Adrenal gland (tissue), 12 donors: Measurements from ENCODE around the gene EFHB. TPM values are rescaled to one million over a fixed set of nuclear protein-coding genes. Genes with fewer than 3 reads are reported as not detected.

Source experiments
- DNase-seq, 7 donors: peaks; one replicate each; pipeline ENCODE4 v3.0.0-alpha.2; 2019 to 2020
- H3K27ac ChIP-seq, 5 donors: fragments of 200-600 bp; sonication (generic) in 4 of 5; 1 replicate in 3 of 5; 2 replicates in 2 of 5; pipeline versions ENCODE4 v1.5.1 to v1.8.0; 2016 to 2020; ENCODE audit warnings: mild to moderate bottlenecking in 1 of 5
- H3K27me3 ChIP-seq: fragments of 200-600 bp; 2 replicates; pipeline ENCODE4 v1.8.0; 2021
- H3K36me3 ChIP-seq, 2 donors: fragments of 200-600 bp; replicated peaks in 1 of 2; 1 replicate in 1 of 2; 2 replicates in 1 of 2; pipeline versions ENCODE4 v1.5.1 to v1.8.0; 2018 to 2022
- H3K4me1 ChIP-seq, 2 donors: fragments of 200-600 bp; replicated peaks in 1 of 2; 1 replicate in 1 of 2; 2 replicates in 1 of 2; pipeline versions ENCODE4 v1.5.1 to v1.8.0; 2018 to 2021
- H3K4me3 ChIP-seq, 4 donors: fragments of 200-600 bp; sonication (generic) in 3 of 4; one replicate each; pipeline ENCODE4 v1.5.1; 2016 to 2018
- H3K9me3 ChIP-seq, 3 donors: fragments of 200-600 bp; sonication (generic) in 1 of 3; replicated peaks in 1 of 3; 1 replicate in 2 of 3; 2 replicates in 1 of 3; pipeline versions ENCODE4 v1.5.1 to v1.8.0; 2016 to 2021
- POLR2A ChIP-seq, 2 donors: fragments of 450-650 bp; IDR thresholded peaks; one replicate each; pipeline ENCODE4 v1.6.1; 2017; ENCODE audit warnings: antibody characterized with exemption in 2 of 2, mild to moderate bottlenecking in 2 of 2, moderate library complexity in 1 of 2
- WGBS, 4 donors: extraction: QIAGEN DNeasy Blood & Tissue Kit in 2 of 4; methylation state at CpG; one replicate each; pipeline versions ENCODE4 v1.1.5 to v1.1.7; 2013 to 2017; 5-methylcytosine and 5-hydroxymethylcytosine counted together
- intact Hi-C, 2 donors: fragments of 100-400 bp; cut with DNase I; formaldehyde crosslinking; loops; one replicate each; pipeline versions ENCODE4 v1.14.1 to v1.15.0; 2022 to 2023
- polyA plus RNA-seq, 3 donors: library from polyadenylated mRNA; stranded (reverse); fragments of 200-250 nt in 2 of 3; fragments of 350-450 nt in 1 of 3; fragmentation: Illumina TruSeq in 1 of 3; extraction: RNeasy Lipid Tissue Mini Kit (QIAGEN cat#74804) in 1 of 3; gene quantifications; one replicate each; pipeline ENCODE4 v1.2.3, GENCODE V29; 2013 to 2014
- total RNA-seq, 9 donors: library from RNA; depleted of rRNA in 4 of 9; stranded (reverse); fragments of >200 nt in 4 of 9; fragments of 120-200 nt in 1 of 9; fragmentation: NEBNext Ultra II Directional in 1 of 9; extraction: Animal tissue kit (Norgen Biotek cat#: 25700) in 1 of 9; gene quantifications; one replicate each; pipeline versions ENCODE4 v1.1.0 to v1.2.4, GENCODE V29; 2013 to 2023
- TF ChIP-seq, protein P1 (sequence below), 6 experiments: fragments of 450-650 bp in 4 of 6; fragments of 200-600 bp in 2 of 6; sonication (generic) in 1 of 6; IDR thresholded peaks; 1 replicate in 5 of 6; 2 replicates in 1 of 6; pipeline versions ENCODE4 v1.5.1 to v1.8.0; 2016 to 2021; ENCODE audit warnings: antibody characterized with exemption in 6 of 6, mild to moderate bottlenecking in 2 of 6, moderate library complexity in 1 of 6
- donor health status: healthy with polysubstance abuse.
- donor health status: Bipolar disorder and iron deficiency.
- donor health status: DM: yes; HTN: yes; CAD: no.
- donor health status: DM: no; HTN: no; CAD: no.
- donor health status: DM: no; HTN: no; CAD: no.
- donor health status: DM: yes; HTN: yes; CAD: no.

Gene EFHB
- total and polyA plus RNA-seq, 12 donors, result 0.29 to 10.6 (median 2.4) TPM; not detected in 1

DNA sequence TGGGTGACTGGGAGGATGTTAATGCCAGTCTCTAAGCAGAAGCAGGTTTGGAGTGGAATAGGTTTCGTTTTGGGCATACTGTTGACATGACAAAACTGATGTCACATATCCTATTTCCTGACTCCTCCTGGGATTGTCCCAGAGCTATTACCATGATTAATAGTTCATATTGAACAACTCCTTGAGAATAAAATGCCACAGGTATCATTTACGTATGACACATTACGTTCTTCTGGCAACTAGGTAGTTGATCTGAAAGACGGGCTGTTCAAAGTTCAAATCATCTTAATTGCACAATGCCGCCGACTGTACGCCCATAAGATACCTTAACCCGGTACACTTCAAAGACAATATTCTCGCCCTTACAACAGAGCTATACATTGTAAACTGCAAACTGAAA is 11.5 kb upstream of the EFHB start:
- Histone ChIP-seq H3K9me3 (no peaks in the 10 kb centered on the region), H3K4me1 (peaks cover 16 to 30% of the 10 kb centered on the region in 2 donors), H3K36me3 (no peaks in the 10 kb centered on the region), H3K27me3 (no peaks in the 10 kb centered on the region), H3K27ac (no peak overlapping the region), H3K4me3 (peak overlapping the region in 1 of 4 donors; percentile 80)
- 92 to 95% (median 94%) methylated on average over 9 of the region's 9 CpGs for WGBS, 4 donors
- TF ChIP-seq, protein P1, sequence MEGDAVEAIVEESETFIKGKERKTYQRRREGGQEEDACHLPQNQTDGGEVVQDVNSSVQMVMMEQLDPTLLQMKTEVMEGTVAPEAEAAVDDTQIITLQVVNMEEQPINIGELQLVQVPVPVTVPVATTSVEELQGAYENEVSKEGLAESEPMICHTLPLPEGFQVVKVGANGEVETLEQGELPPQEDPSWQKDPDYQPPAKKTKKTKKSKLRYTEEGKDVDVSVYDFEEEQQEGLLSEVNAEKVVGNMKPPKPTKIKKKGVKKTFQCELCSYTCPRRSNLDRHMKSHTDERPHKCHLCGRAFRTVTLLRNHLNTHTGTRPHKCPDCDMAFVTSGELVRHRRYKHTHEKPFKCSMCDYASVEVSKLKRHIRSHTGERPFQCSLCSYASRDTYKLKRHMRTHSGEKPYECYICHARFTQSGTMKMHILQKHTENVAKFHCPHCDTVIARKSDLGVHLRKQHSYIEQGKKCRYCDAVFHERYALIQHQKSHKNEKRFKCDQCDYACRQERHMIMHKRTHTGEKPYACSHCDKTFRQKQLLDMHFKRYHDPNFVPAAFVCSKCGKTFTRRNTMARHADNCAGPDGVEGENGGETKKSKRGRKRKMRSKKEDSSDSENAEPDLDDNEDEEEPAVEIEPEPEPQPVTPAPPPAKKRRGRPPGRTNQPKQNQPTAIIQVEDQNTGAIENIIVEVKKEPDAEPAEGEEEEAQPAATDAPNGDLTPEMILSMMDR (IDR thresholded peaks at IDR 0.05), result no peak
- TF ChIP-seq POLR2A (IDR thresholded peaks at IDR 0.05), result no peak
- intact Hi-C loops, result loop anchor here in 1 of 2 donors (5.0 to 10.0 kb wide), 2 partner anchors 99 to 242 kb away; partner anchors contain the start of genes KAT2B and SGO1
- no peak for DNase-seq

- no peak for TF ChIP-seq POLR2A (IDR thresholded peaks at IDR 0.05)
- TF ChIP-seq, protein P1 (IDR thresholded peaks at IDR 0.05), result no peak
Observed at GRCh38 chr3:19940643-19941042, 6.6 kb upstream of the EFHB start.

GRCh38 chr3:19938295-19938627 is 4.2 kb upstream of the EFHB start:
- no peaks in the 10 kb centered on the region for H3K4me1 ChIP-seq
- TF ChIP-seq, protein P1 (IDR thresholded peaks at IDR 0.05), result no peak
- no peak for TF ChIP-seq POLR2A (IDR thresholded peaks at IDR 0.05)
- no peaks in the 10 kb centered on the region for H3K36me3 ChIP-seq
- no peak overlapping the region for H3K27ac ChIP-seq
- H3K27me3 ChIP-seq, result no peaks in the 10 kb centered on the region
- H3K9me3 ChIP-seq, result no peaks in the 10 kb centered on the region
- 93 to 97% (median 96%) methylated on average over 1 of the region's 1 CpG for WGBS, 4 donors
- no peak for DNase-seq
- intact Hi-C loops, result no loop called here
- no peak overlapping the region for H3K4me3 ChIP-seq

More at GRCh38 chr3:19940643-19941042, 6.6 kb upstream of the EFHB start:
- Histone ChIP-seq H3K27me3 (no peaks in the 10 kb centered on the region), H3K4me3 (no peak overlapping the region), H3K27ac (no peak overlapping the region), H3K9me3 (no peaks in the 10 kb centered on the region), H3K4me1 (peaks cover 0 to 2% of the 10 kb centered on the region in 2 donors), H3K36me3 (no peaks in the 10 kb centered on the region)
- intact Hi-C loops, result loop anchor here in 1 of 2 donors (10.0 kb wide), 1 partner anchor 104 kb away; the partner anchor contains the start of gene KAT2B
- DNase-seq, result no peak
- WGBS, 4 donors, result 82 to 100% (median 92%) methylated on average over 1 of the region's 1 CpG

DNA sequence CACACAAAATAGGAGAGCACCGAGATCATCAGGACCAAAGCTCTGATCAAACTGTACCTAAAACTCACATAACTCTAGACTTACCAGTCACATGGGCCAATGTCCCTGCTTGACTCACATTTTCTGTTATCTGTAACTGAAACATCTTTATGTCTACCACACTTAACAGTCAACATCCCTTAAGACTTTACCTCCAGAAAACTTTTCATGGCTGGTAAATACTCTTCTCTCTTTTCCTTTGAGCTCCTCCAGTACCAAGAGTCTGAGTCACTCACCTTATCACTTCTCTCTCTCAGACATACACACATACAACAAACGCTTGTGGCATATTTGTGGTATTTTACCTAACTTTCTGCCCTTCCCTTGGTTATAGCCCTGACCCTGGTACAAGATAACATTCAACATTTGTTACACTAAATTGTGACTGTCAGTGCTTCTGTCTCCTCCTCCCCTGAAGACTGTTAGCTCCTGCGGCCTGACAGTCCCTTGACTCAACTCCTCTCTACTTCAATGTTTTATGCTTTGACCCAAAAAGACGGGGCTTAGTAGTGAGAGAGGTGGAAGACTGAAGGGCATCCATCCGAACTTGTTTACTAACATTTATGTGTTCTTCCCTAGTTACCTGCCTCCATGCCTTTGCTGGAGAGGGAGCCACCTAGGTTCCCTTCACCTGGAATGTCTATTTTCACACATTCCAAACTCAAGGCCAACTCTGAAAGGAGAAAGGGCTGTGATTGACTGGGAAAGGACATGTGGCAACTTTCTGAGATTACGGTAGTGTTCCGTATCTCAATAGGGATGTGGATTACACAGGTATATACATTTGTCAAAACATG is 3.7 kb upstream of the EFHB start:
- no peaks in the 10 kb centered on the region for H3K9me3 ChIP-seq
- no peaks in the 10 kb centered on the region for H3K27me3 ChIP-seq
- intact Hi-C loops, result no loop called here
- H3K27ac ChIP-seq, result no peak overlapping the region
- no peak overlapping the region for H3K4me3 ChIP-seq
- no peak for DNase-seq
- 39 to 62% (median 56%) methylated on average over 7 of the region's 7 CpGs for WGBS, 4 donors
- no peaks in the 10 kb centered on the region for H3K36me3 ChIP-seq
- H3K4me1 ChIP-seq, result no peaks in the 10 kb centered on the region
- TF ChIP-seq, protein P1 (IDR thresholded peaks at IDR 0.05), result no peak
- no peak for TF ChIP-seq POLR2A (IDR thresholded peaks at IDR 0.05)
